OCI-LY3 (cell line): ENCODE data around the gene SMURF1.
A peak's percentile ranks its signal among the peaks of the same experiment; 100 is the strongest.

ENCODE experiments used
- H2AFZ ChIP-seq: fragments of 200-600, 300-600 bp; shearing (Covaris generic); 2 replicates; pipeline ENCODE4 v1.6.0; 2014; ENCODE audit warnings: antibody characterized with exemption, low read depth, low read length
- H3K27ac ChIP-seq: fragments of 200-600, 300-600 bp; sonication (generic); 2 replicates; pipeline ENCODE4 v1.5.1; 2014; ENCODE audit warnings: mild to moderate bottlenecking, low read length, moderate library complexity, mixed read lengths
- H3K27me3 ChIP-seq: fragments of 200-600, 300-600 bp; sonication (generic); 2 replicates; pipeline ENCODE4 v1.6.1; 2014; ENCODE audit warnings: low read depth, low read length, mixed read lengths
- H3K36me3 ChIP-seq: fragments of 200-600, 300-600 bp; sonication (generic); replicated peaks from 2 replicates; pipeline ENCODE3; 2014; ENCODE audit warnings: low read depth, low read length, mixed read lengths
- H3K4me1 ChIP-seq: fragments of 300-600, 200-600 bp; sonication (generic); 2 replicates; pipeline ENCODE4 v1.6.1; 2014; ENCODE audit warnings: low read length, mixed read lengths
- H3K4me2 ChIP-seq: fragments of 200-600, 300-600 bp; sonication (generic); 2 replicates; pipeline ENCODE4 v1.6.1; 2014; ENCODE audit warnings: low read length, mixed read lengths
- H3K4me3 ChIP-seq: fragments of 300-600, 200-600 bp; sonication (generic); 2 replicates; pipeline ENCODE4 v1.5.1; 2014; ENCODE audit warnings: antibody characterized with exemption, mild to moderate bottlenecking, low read length, moderate library complexity
- H3K79me2 ChIP-seq: fragments of 300-600, 200-600 bp; shearing (Covaris generic); 2 replicates; pipeline ENCODE4 v1.6.1; 2014; ENCODE audit warnings: mild to moderate bottlenecking, low read length, mixed read lengths
- H3K9ac ChIP-seq: fragments of 300-600, 200-600 bp; shearing (Covaris generic); 2 replicates; pipeline ENCODE4 v1.6.0; 2014; ENCODE audit warnings: mild to moderate bottlenecking, low read length, moderate library complexity
- H3K9me3 ChIP-seq: fragments of 200-600, 300-600 bp; shearing (Covaris generic); 2 replicates; pipeline ENCODE4 v1.6.1; 2014; ENCODE audit warnings: low read length, mixed read lengths; ENCODE audit not compliant: insufficient read depth
- H4K20me1 ChIP-seq: fragments of 200-600, 300-600 bp; sonication (generic); 2 replicates; pipeline ENCODE4 v1.6.1; 2016; ENCODE audit warnings: low read length, mixed read lengths; ENCODE audit not compliant: insufficient read depth
- CTCF ChIP-seq: fragments of 200-600, 300-600 bp; sonication (generic); IDR thresholded peaks from 2 replicates; pipeline ENCODE4 v1.5.1; 2014; ENCODE audit warnings: antibody characterized with exemption, low read length, low read depth
- EZH2phosphoT487 ChIP-seq: fragments of 200-600 bp; shearing (Covaris generic); IDR thresholded peaks from 2 replicates; pipeline ENCODE4 v1.6.1; 2018; ENCODE audit warnings: antibody characterized with exemption, mixed run types, low read depth

Gene SMURF1

GRCh38 chr7:99042957-99043356 is 101.0 kb downstream of the SMURF1 start:
- H3K4me1 ChIP-seq = no peaks in the 10 kb centered on the region
- no peaks in the 10 kb centered on the region for H3K79me2 ChIP-seq
- H3K27ac ChIP-seq = no peak overlapping the region
- TF ChIP-seq EZH2phosphoT487 = no peak
- TF ChIP-seq CTCF = no peak
- H3K4me2 ChIP-seq = no peak overlapping the region
- no peak overlapping the region for H3K9ac ChIP-seq
- no peaks in the 10 kb centered on the region for H3K9me3 ChIP-seq
- no peak overlapping the region for H2AFZ ChIP-seq
- H3K4me3 ChIP-seq = no peak overlapping the region
- peaks cover 46% of the 10 kb centered on the region for H3K36me3 ChIP-seq
- H4K20me1 ChIP-seq = no peaks in the 10 kb centered on the region
- no peaks in the 10 kb centered on the region for H3K27me3 ChIP-seq

DNA sequence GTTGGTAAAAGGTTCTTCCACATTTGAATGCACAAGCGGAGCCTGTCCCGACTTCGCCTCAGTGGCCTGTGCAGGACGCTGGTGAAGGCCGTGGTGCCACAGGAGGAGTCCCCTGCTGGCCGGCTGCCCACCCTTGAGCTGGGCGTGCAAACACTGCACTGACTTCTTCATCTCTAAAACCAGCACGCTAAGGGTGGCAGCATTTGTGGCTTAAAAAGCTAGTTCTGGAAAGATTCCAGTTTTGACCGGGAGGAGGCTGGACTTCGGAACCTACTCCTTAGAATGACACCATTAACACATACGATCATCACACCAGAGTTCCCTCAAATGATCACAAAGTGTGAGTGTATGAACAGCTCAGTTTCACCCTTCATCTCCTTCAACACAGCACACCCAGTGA is 102.4 kb downstream of the SMURF1 start:
- TF ChIP-seq EZH2phosphoT487 (no peak), CTCF (no peak)

GRCh38 chr7:99040104-99040958 is 103.6 kb downstream of the SMURF1 start:
- H2AFZ ChIP-seq = no peak overlapping the region
- no peak overlapping the region for H3K4me2 ChIP-seq
- H4K20me1 ChIP-seq = no peaks in the 10 kb centered on the region
- H3K4me1 ChIP-seq = no peaks in the 10 kb centered on the region
- H3K27ac ChIP-seq = no peak overlapping the region
- no peaks in the 10 kb centered on the region for H3K79me2 ChIP-seq
- no peaks in the 10 kb centered on the region for H3K27me3 ChIP-seq
- H3K9me3 ChIP-seq = no peaks in the 10 kb centered on the region
- H3K9ac ChIP-seq = no peak overlapping the region
- H3K4me3 ChIP-seq = no peak overlapping the region
- peaks cover 51% of the 10 kb centered on the region for H3K36me3 ChIP-seq
- peak; percentile 79 for TF ChIP-seq CTCF
- no peak for TF ChIP-seq EZH2phosphoT487

More for the DNA sequence above, 102.4 kb downstream of the SMURF1 start:
- Histone ChIP-seq H3K27me3 (no peaks in the 10 kb centered on the region), H3K9me3 (no peaks in the 10 kb centered on the region), H3K79me2 (no peaks in the 10 kb centered on the region), H3K4me2 (no peak overlapping the region), H3K4me1 (no peaks in the 10 kb centered on the region), H3K4me3 (no peak overlapping the region), H4K20me1 (no peaks in the 10 kb centered on the region), H3K27ac (no peak overlapping the region), H3K9ac (no peak overlapping the region), H3K36me3 (peaks cover 49% of the 10 kb centered on the region), H2AFZ (no peak overlapping the region)

DNA sequence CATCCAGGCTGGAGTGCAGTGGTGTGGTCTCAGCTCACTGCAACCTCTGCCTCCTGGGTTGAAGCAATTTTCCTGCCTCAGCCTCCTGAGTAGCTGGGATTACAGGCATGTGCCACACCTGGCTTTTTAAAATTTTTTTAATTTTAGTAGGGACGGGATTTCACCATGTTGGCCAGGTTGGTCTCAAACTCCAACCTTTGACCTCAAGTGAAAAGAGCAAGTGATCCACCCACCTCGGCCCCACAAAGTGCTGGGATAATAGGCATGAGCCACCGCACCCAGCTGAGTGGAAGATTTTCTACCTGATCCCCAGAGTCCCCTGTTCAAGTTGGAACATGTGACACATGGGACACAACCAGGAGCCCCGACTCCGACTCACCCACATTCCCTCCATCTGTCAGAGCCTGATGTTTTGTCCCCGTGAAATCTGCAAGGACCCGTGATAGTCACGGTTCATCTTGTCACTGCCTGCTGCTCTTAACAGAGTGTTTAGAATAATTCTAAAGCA is 104.5 kb downstream of the SMURF1 start:
- H3K27me3 ChIP-seq = no peaks in the 10 kb centered on the region
- H3K4me2 ChIP-seq = no peak overlapping the region
- H2AFZ ChIP-seq = no peak overlapping the region
- no peaks in the 10 kb centered on the region for H3K79me2 ChIP-seq
- H3K9me3 ChIP-seq = no peaks in the 10 kb centered on the region
- no peaks in the 10 kb centered on the region for H4K20me1 ChIP-seq
- no peaks in the 10 kb centered on the region for H3K4me1 ChIP-seq
- peaks cover 47% of the 10 kb centered on the region for H3K36me3 ChIP-seq
- no peak overlapping the region for H3K4me3 ChIP-seq
- H3K27ac ChIP-seq = no peak overlapping the region
- H3K9ac ChIP-seq = no peak overlapping the region
- TF ChIP-seq CTCF (no peak), EZH2phosphoT487 (no peak)
